Endothelial cell of umbilical vein (primary cell): ENCODE results near the gene MS4A15. TPM values are rescaled to one million over a fixed set of nuclear protein-coding genes. Genes with fewer than 3 reads are reported as not detected.

ENCODE experiments used
- BruUV-seq: library from RNA; stranded (reverse); fragments of 400-500 nt; replicated peaks from 2 replicates; lab custom pipeline; 2021; lab: Mats Ljungman, UMichigan
- CTCF ChIA-PET: fragments of 300-600, 350-600 bp; sonication (Branson Sonifier 250); formaldehyde crosslinking; loops from one replicate; lab custom pipeline; 2021; ENCODE audit warnings: antibody characterized with exemption, inconsistent platforms; lab: Charles Lee
- POLR2A ChIA-PET: fragments of 300-600, 350-600 bp; sonication (Branson Sonifier 250); formaldehyde crosslinking; loops from one replicate; lab custom pipeline; 2021; ENCODE audit warnings: antibody characterized with exemption, inconsistent platforms; lab: Charles Lee
- DNase-seq: peaks from one replicate; pipeline ENCODE4 v3.0.0-alpha.2; 2011; ENCODE audit warnings: low read depth, low spot score
- FAIRE-seq: peaks from 2 replicates; lab custom pipeline; 2011; peaks lifted over from hg19 to GRCh38; lab: Jason Lieb, UNC
- H2AFZ ChIP-seq: 2 replicates; pipeline ENCODE4 v1.6.0; 2012; ENCODE audit warnings: low read depth, low read length, control low read depth, inconsistent platforms
- H3K27ac ChIP-seq: 2 replicates; pipeline ENCODE4 v1.5.1; 2011; ENCODE audit warnings: low read depth, mild to moderate bottlenecking, control low read depth, low read length, moderate library complexity; ENCODE audit not compliant: insufficient read depth
- H3K27me3 ChIP-seq, 2 experiments: 2 replicates each; pipeline versions ENCODE4 v1.6.0 to v1.6.1; 2011; ENCODE audit warnings: low read length in 2 of 2, mixed read lengths in 1 of 2; ENCODE audit not compliant: control insufficient read depth in 2 of 2, insufficient read depth in 2 of 2
- H3K36me3 ChIP-seq, 2 experiments: 2 replicates in 1 of 2; 3 replicates in 1 of 2; pipeline ENCODE4 v1.5.1; 2011; ENCODE audit warnings: low read length in 2 of 2, mild to moderate bottlenecking in 1 of 2, moderate library complexity in 1 of 2; ENCODE audit not compliant: control insufficient read depth in 2 of 2, insufficient read depth in 2 of 2; ENCODE audit errors: extremely low read depth in 1 of 2
- H3K4me1 ChIP-seq: 3 replicates; pipeline ENCODE4 v1.5.1; 2011; ENCODE audit warnings: mild to moderate bottlenecking, low read length; ENCODE audit not compliant: control insufficient read depth, insufficient read depth; ENCODE audit errors: extremely low read depth
- H3K4me2 ChIP-seq: 2 replicates; pipeline ENCODE4 v1.6.1; 2011; ENCODE audit warnings: low read length, control low read depth, mixed read lengths; ENCODE audit not compliant: insufficient read depth
- H3K4me3 ChIP-seq, 3 experiments: fragments of 200-600 bp in 1 of 3; sonication (generic), shearing (Covaris generic) in 1 of 3; replicated peaks in 1 of 3; 2 replicates each; pipeline ENCODE4 v1.5.1; 2011 to 2016; ENCODE audit warnings: control low read depth in 3 of 3, low read length in 3 of 3, mild to moderate bottlenecking in 2 of 3, inconsistent platforms in 1 of 3, low read depth in 1 of 3, moderate library complexity in 1 of 3; ENCODE audit not compliant: insufficient read depth in 1 of 3
- H3K79me2 ChIP-seq: 2 replicates; pipeline ENCODE4 v1.6.0; 2012; ENCODE audit warnings: low read length, inconsistent platforms; ENCODE audit not compliant: control insufficient read depth, insufficient read depth
- H3K9ac ChIP-seq: replicated peaks from 2 replicates; pipeline ENCODE3; 2011; ENCODE audit warnings: low read length, control low read depth; ENCODE audit not compliant: insufficient read depth; ENCODE audit errors: extremely low read depth
- H3K9me1 ChIP-seq: replicated peaks from 3 replicates; pipeline ENCODE4 v1.6.0; 2011; ENCODE audit warnings: mild to moderate bottlenecking, low read length; ENCODE audit not compliant: control insufficient read depth, insufficient read depth; ENCODE audit errors: extremely low read depth
- H3K9me3 ChIP-seq: replicated peaks from 2 replicates; pipeline ENCODE4 v1.5.1; 2012; ENCODE audit warnings: low read length, inconsistent platforms; ENCODE audit not compliant: control insufficient read depth, insufficient read depth
- H4K20me1 ChIP-seq: replicated peaks from 2 replicates; pipeline ENCODE3; 2011; ENCODE audit warnings: mild to moderate bottlenecking, low read length; ENCODE audit not compliant: control insufficient read depth, insufficient read depth; ENCODE audit errors: extremely low read depth
- EZH2 ChIP-seq: IDR thresholded peaks from 2 replicates; pipeline ENCODE4 v1.6.1; 2012; ENCODE audit warnings: borderline replicate concordance, low read depth, mild to moderate bottlenecking, moderate library complexity, low read length, inconsistent platforms; ENCODE audit not compliant: severe bottlenecking
- FOS ChIP-seq: IDR thresholded peaks from 2 replicates; pipeline ENCODE4 v1.6.1; 2011; ENCODE audit warnings: mild to moderate bottlenecking, low read length, moderate library complexity, borderline replicate concordance; ENCODE audit not compliant: insufficient read depth
- GATA2 ChIP-seq: IDR thresholded peaks from 2 replicates; pipeline ENCODE4 v1.7.0; 2011; ENCODE audit warnings: low read depth, mild to moderate bottlenecking, moderate library complexity, mixed read lengths, low read length; ENCODE audit not compliant: insufficient read length, insufficient read depth
- JUN ChIP-seq: IDR thresholded peaks from 2 replicates; pipeline ENCODE4 v1.6.1; 2011; ENCODE audit warnings: borderline replicate concordance, low read depth; ENCODE audit not compliant: insufficient read length, insufficient read depth
- MAX ChIP-seq: IDR thresholded peaks from 2 replicates; pipeline ENCODE4 v1.6.1; 2011; ENCODE audit not compliant: insufficient read depth, insufficient read length
- MYC ChIP-seq: IDR thresholded peaks from one replicate; pipeline ENCODE4 v1.6.1; 2011; ENCODE audit warnings: mild to moderate bottlenecking, low read depth, low read length
- POLR2A ChIP-seq: IDR thresholded peaks from 2 replicates; pipeline ENCODE4 v1.6.1; 2012; ENCODE audit warnings: low read depth, mild to moderate bottlenecking, control low read depth, low read length
- POLR2AphosphoS5 ChIP-seq: IDR thresholded peaks from 2 replicates; pipeline ENCODE4 v1.6.1; 2012; ENCODE audit warnings: low read depth, mild to moderate bottlenecking, control low read depth, low read length, moderate library complexity; ENCODE audit not compliant: insufficient read depth
- dilution Hi-C: fragments of 300-500 bp; cut with MboI; formaldehyde crosslinking; loops from one replicate; pipeline ENCODE4 v1.15.0; 2019; ENCODE audit warnings: low sequenced_read_pairs; ENCODE audit not compliant: extremely low pct_ligation_motif_present
- intact Hi-C: fragments of 100-400 bp; cut with micrococcal nuclease; formaldehyde crosslinking; loops from one replicate; pipeline ENCODE4 v1.10.0; 2022
- polyA plus RNA-seq, 4 experiments: library from polyadenylated mRNA; depleted of rRNA in 3 of 4; stranded (reverse) in 3 of 4; unstranded in 1 of 4; fragments of >200 nt; gene quantifications; 2 replicates each; pipeline versions ENCODE4 v1.2.1 to v1.2.3, GENCODE V29; 2011 to 2012; ENCODE audit warnings: missing spikeins in 1 of 4
- total RNA-seq: library from RNA; stranded (reverse); gene quantifications from 2 replicates; pipeline ENCODE4 v1.2.3, GENCODE V29; 2021
- TF ChIP-seq, protein P1 (sequence below), 2 donors: IDR thresholded peaks; 1 replicate in 1 of 2; 2 replicates in 1 of 2; pipeline ENCODE4 v1.5.1; 2011; ENCODE audit warnings: low read length in 2 of 2, mild to moderate bottlenecking in 2 of 2, moderate library complexity in 2 of 2, control low read depth in 1 of 2, inconsistent platforms in 1 of 2, low read depth in 1 of 2; ENCODE audit not compliant: insufficient read depth in 1 of 2; ENCODE audit errors: extremely low read depth in 1 of 2

The MS4A15 gene
- total and polyA plus RNA-seq, 2 donors (not counting 3 experiments of a cell fraction or from before 2014, with no cell fraction given) = not detected

DNA sequence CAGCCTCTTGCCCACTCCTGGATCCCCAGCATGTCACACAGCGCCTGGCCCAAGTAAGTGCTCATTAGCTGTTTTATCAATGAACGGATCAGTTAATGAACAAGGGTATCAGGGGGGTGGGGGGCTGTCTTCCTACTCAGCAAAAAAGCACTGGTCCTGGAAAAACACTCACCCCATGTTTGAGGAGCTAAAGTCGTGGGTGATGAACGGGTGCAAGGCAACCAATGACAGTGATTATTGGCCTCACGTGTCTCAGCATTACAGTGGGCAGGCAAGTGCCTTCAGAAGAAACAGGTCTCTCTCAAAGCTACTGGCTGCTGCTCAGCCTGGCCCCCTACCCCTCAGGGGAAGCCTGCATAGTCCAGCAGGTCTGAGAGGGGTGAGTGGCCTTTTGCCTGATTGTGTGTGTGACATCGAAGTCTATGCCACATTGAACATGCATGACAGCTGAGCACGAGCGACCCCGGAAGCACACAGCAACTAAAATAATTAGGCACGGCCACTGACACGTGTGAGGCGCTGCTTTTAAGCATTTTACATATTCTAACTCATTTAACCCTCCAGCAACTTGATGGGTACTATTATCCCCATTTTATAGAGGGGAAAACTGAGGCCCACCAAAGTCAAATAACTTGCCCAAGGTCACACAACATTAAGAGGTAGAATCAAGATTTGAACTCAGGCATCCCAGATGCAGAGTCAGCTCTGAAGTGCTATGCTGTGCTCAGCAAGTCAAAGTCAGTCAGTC lies 25.9 kb downstream of the MS4A15 start:
- Histone ChIP-seq H4K20me1 (no peaks in the 10 kb centered on the region), H3K4me2 (no peak overlapping the region), H3K36me3 (no peaks in the 10 kb centered on the region), H3K4me1 (peaks cover 19% of the 10 kb centered on the region), H3K27ac (no peak overlapping the region), H3K9ac (no peak overlapping the region), H3K9me3 (no peaks in the 10 kb centered on the region), H3K79me2 (no peaks in the 10 kb centered on the region), H3K27me3 (no peaks in the 10 kb centered on the region), H3K9me1 (no peaks in the 10 kb centered on the region), H2AFZ (no peak overlapping the region), H3K4me3 (no peak overlapping the region)
- TF ChIP-seq GATA2 (no peak), JUN (no peak), FOS (no peak), POLR2AphosphoS5 (no peak), POLR2A (no peak), MYC (no peak), EZH2 (no peak), MAX (no peak)
- TF ChIP-seq, protein P1, sequence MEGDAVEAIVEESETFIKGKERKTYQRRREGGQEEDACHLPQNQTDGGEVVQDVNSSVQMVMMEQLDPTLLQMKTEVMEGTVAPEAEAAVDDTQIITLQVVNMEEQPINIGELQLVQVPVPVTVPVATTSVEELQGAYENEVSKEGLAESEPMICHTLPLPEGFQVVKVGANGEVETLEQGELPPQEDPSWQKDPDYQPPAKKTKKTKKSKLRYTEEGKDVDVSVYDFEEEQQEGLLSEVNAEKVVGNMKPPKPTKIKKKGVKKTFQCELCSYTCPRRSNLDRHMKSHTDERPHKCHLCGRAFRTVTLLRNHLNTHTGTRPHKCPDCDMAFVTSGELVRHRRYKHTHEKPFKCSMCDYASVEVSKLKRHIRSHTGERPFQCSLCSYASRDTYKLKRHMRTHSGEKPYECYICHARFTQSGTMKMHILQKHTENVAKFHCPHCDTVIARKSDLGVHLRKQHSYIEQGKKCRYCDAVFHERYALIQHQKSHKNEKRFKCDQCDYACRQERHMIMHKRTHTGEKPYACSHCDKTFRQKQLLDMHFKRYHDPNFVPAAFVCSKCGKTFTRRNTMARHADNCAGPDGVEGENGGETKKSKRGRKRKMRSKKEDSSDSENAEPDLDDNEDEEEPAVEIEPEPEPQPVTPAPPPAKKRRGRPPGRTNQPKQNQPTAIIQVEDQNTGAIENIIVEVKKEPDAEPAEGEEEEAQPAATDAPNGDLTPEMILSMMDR (IDR thresholded peaks at IDR 0.05; ENCODE audit: extremely low read depth in 1 of 2, insufficient read depth in 1 of 2, low read depth in 1 of 2, low read length in 2 of 2) = no peak
- dilution Hi-C loops (no loop called here), intact Hi-C loops (no loop called here)
- ChIA-PET POLR2A (no interaction called here), CTCF (interaction anchor here (1.7 to 2.5 kb wide), 2 partner anchors 105 to 117 kb away, joined by 4 to 9 read pairs; no protein-coding TSS in a partner anchor)
- no TSS peak for BruUV-seq
- no peak for FAIRE-seq
- no peak for DNase-seq
